Fibroblast of gingiva (primary cell): Measurements from ENCODE around the gene MARK2.

Experiments
- DNase-seq: peaks from one replicate; pipeline ENCODE4 v3.0.0-alpha.2; 2011; ENCODE audit warnings: low read depth

MARK2 gene

GRCh38 chr11:63882555-63883242, 43.8 kb downstream of the MARK2 start:
- no peak for DNase-seq

GRCh38 chr11:63883791-63884190, 44.9 kb downstream of the MARK2 start:
- no peak for DNase-seq

GRCh38 chr11:63884196-63884932, 45.5 kb downstream of the MARK2 start:
- no peak for DNase-seq

GRCh38 chr11:63887386-63887999, 48.6 kb downstream of the MARK2 start:
- DNase-seq, result no peak

- DNase-seq, result peak; percentile 28
These were observed 49.5 kb downstream of the MARK2 start for GRCh38 chr11:63888170-63889086.

GRCh38 chr11:63889344-63889743, 50.4 kb downstream of the MARK2 start:
- DNase-seq, result no peak

- no peak for DNase-seq
These were observed 51.5 kb downstream of the MARK2 start for GRCh38 chr11:63890368-63890767.

- peak; percentile 17 for DNase-seq
These were observed 53.3 kb downstream of the MARK2 start for GRCh38 chr11:63892228-63892627.

GRCh38 chr11:63893355-63893754, 54.4 kb downstream of the MARK2 start:
- no peak for DNase-seq

- DNase-seq, result no peak
These were observed 57.2 kb downstream of the MARK2 start for GRCh38 chr11:63896071-63896470.

- DNase-seq, result no peak
These were observed 58.7 kb downstream of the MARK2 start for GRCh38 chr11:63897459-63898146.

GRCh38 chr11:63901660-63902059, 62.8 kb downstream of the MARK2 start:
- no peak for DNase-seq

GRCh38 chr11:63903884-63904283, 65.0 kb downstream of the MARK2 start:
- no peak for DNase-seq

GRCh38 chr11:63904743-63905142, 65.8 kb downstream of the MARK2 start:
- DNase-seq, result no peak

GRCh38 chr11:63905179-63905578, 66.3 kb downstream of the MARK2 start:
- DNase-seq, result no peak

- DNase-seq, result no peak
These were observed 67.2 kb downstream of the MARK2 start for GRCh38 chr11:63906087-63906486.

- no peak for DNase-seq
These were observed 67.7 kb downstream of the MARK2 start for GRCh38 chr11:63906585-63906984.

GRCh38 chr11:63907063-63907462, 68.2 kb downstream of the MARK2 start:
- DNase-seq, result no peak

GRCh38 chr11:63907808-63908530, 69.1 kb downstream of the MARK2 start:
- no peak for DNase-seq

- DNase-seq, result no peak
These were observed 69.9 kb downstream of the MARK2 start for GRCh38 chr11:63908631-63909401.
